ENCODE data around the gene CRHR1.

CRHR1 gene

GRCh38 chr17:45824475-45824874, 40.4 kb downstream of the CRHR1 start:
- DNase-seq (ENCODE audit: low read depth): no peak

- DNase-seq (ENCODE audit: low read depth): no peak
Observed at GRCh38 chr17:45824901-45825492, 40.9 kb downstream of the CRHR1 start.

GRCh38 chr17:45825792-45826191, 41.7 kb downstream of the CRHR1 start:
- no peak for DNase-seq (ENCODE audit: low read depth)

- DNase-seq (ENCODE audit: low read depth): no peak
Observed at GRCh38 chr17:45826919-45827588, 42.9 kb downstream of the CRHR1 start.

- no peak for DNase-seq (ENCODE audit: low read depth)
Observed at GRCh38 chr17:45828171-45828570, 44.1 kb downstream of the CRHR1 start.

GRCh38 chr17:45828582-45829133, 44.5 kb downstream of the CRHR1 start:
- DNase-seq (ENCODE audit: low read depth): no peak

- no peak for DNase-seq (ENCODE audit: low read depth)
Observed at GRCh38 chr17:45833920-45834319, 49.8 kb downstream of the CRHR1 start.

- DNase-seq (ENCODE audit: low read depth): no peak
Observed at GRCh38 chr17:45834471-45835396, 50.6 kb downstream of the CRHR1 start.

- no peak for DNase-seq (ENCODE audit: low read depth)
Observed at GRCh38 chr17:45835481-45835880, 51.4 kb downstream of the CRHR1 start.

- DNase-seq (ENCODE audit: low read depth): no peak
Observed at GRCh38 chr17:45836047-45837044, 52.2 kb downstream of the CRHR1 start.

GRCh38 chr17:45837187-45837586, 53.1 kb downstream of the CRHR1 start:
- DNase-seq (ENCODE audit: low read depth): no peak

- no peak for DNase-seq (ENCODE audit: low read depth)
Observed at GRCh38 chr17:45837603-45838002, 53.5 kb downstream of the CRHR1 start.

GRCh38 chr17:45838751-45839295, 54.7 kb downstream of the CRHR1 start:
- no peak for DNase-seq (ENCODE audit: low read depth)

GRCh38 chr17:45839442-45839841, 55.3 kb downstream of the CRHR1 start:
- no peak for DNase-seq (ENCODE audit: low read depth)

GRCh38 chr17:45841186-45841585, 57.1 kb downstream of the CRHR1 start:
- no peak for DNase-seq (ENCODE audit: low read depth)

- DNase-seq (ENCODE audit: low read depth): no peak
Observed at GRCh38 chr17:45841883-45842525, 57.9 kb downstream of the CRHR1 start.

GRCh38 chr17:45843722-45844121, 59.6 kb downstream of the CRHR1 start:
- DNase-seq (ENCODE audit: low read depth): no peak

GRCh38 chr17:45844695-45845375, 60.7 kb downstream of the CRHR1 start, which contains the start of gene SPPL2C:
TSS of gene SPPL2C (plus strand) at chr17:45844881. CDS start at chr17:45844907, 26 bp downstream.
- DNase-seq (ENCODE audit: low read depth): no peak

GRCh38 chr17:45845376-45846185, 61.5 kb downstream of the CRHR1 start:
- no peak for DNase-seq (ENCODE audit: low read depth)
